T-helper 22 cell (primary cell): ENCODE data around the gene OGFOD3.
A peak's percentile ranks its signal among the peaks of the same experiment; 100 is the strongest.
"Not testable (repeated sequence)": the region's sequence is repeated elsewhere in the genome, so short reads cannot be mapped to it uniquely, and the experiment has no call there.

Experiments
- DNase-seq: peaks from one replicate; pipeline ENCODE4 v3.0.0-alpha.2; 2020; ENCODE audit warnings: low read depth

OGFOD3 gene

GRCh38 chr17:82351713-82352488 is 66.5 kb downstream of the OGFOD3 start:
- DNase-seq, result peak; percentile 47

DNA sequence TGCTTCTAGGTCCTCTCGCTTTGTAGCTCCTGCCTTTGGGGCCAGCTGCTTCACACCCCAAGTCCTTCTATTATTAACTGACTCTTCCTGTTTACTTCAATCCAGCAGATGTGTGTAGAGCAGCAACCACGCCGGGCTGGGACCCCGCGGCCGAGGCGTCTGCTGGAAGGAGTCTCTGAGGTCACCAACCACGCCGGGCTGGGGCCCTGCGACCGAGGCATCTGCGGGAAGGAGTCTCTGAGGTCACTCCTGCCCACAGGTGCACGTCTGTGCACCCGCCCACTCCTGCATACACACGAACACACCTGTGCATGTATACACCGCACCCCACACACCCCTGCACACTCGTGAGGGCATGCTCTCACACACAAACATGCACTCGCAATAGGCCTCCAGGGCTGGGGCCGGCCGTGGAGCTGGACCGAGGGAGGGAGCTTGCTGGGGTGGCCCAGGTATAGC is 67.1 kb downstream of the OGFOD3 start:
- DNase-seq, result no peak

DNA sequence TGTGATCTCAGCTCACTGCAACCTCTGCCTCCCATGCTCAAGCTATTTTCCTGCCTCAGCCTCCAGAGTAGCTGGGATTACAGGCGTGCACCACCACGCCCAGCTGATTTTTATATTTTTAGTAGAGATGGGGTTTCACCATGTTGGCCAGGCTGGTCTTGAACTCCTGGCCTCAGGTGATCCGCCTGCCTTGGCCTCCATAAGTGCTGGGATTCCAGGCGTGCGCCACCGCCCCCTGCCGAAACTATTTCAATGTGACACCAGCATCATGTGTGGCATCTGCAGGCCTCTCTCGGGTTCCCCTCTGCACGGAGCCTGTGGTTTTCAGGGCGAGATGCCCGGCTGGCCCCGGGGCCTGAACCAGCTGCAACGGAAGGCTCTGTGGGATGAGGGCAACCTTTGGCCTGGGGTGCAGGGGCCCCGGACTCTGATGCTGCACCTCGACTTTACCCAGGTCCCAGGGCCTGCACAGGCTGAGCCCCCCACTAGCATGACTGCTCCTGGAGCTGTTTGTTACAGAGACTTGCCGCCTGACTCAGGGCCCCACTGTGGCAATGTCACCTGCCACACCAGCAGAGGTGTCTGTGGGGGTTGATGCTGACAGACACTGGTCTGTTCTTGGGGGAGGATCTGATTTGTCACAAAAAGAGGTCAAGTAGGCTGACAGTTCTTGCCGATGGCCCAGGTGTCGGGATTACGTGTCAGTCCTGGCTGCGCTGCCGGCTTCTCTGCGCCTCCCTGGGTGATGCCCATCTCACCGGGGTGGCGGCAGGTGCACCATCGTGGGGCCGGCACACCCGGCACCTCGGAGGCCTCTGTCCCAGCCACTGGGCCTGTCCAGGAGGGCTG is 68.0 kb downstream of the OGFOD3 start:
- DNase-seq, result no peak

DNA sequence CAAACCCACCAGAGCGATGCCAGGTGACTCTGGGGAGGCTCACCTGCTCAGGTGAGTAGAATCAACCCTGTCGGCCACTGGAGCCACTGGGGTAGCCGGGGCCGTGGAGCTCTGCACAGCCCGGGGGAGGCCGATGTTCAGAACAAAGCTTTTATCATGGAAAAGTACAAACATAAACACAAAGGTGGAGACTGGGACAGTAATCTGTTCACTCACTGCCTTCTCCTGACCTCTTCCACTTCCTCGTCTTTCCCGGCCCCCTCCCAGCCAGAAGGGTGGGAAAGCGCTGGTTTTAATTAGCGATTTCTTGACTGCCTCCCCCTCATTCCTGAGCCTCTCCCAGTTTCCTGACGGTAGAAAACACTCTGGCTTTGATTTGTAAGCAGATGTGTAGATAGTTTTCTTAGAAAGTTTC is 69.1 kb downstream of the OGFOD3 start:
- no peak for DNase-seq

DNA sequence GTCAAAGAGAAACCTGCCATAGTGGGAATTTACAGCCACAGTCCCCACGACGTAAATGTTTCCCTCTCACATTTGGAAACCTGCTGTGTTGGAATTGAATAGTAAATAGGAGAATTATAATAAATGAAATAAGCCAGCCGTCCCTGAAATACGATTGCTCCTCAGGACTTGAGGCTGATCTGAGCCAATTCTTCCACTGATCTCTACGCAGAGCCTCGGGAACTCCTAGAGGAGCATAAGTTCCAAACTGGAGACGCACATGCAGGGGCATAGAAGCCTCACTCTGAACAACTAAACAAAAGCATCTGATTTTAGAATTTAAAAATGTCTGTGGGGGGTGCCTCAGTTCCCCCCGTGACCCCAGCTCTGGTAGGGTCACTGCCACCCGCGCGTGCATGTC is 69.5 kb downstream of the OGFOD3 start:
- no peak for DNase-seq

DNA sequence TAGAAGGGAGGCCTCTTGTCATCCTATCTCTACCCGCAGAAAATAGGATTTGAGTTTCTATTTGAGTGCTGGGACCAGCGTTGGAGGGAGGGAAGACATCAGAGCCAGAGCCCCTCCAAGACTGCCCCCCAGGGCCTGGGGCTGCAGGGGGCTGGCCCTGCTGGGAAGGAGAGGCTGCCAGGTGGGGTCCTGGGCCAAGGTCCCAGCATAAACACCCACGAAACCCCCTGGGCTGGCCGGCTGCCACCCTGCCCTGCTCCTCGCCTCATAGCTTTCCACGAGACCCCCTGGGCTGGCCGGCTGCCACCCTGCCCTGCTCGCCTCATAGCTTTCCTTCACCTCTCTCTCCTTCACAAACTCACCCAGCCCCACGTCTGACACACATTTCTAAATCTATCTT is 70.0 kb downstream of the OGFOD3 start:
- DNase-seq, result no peak

- not testable (repeated sequence) for DNase-seq
These were observed 70.4 kb downstream of the OGFOD3 start for GRCh38 chr17:82347994-82348393.

DNA sequence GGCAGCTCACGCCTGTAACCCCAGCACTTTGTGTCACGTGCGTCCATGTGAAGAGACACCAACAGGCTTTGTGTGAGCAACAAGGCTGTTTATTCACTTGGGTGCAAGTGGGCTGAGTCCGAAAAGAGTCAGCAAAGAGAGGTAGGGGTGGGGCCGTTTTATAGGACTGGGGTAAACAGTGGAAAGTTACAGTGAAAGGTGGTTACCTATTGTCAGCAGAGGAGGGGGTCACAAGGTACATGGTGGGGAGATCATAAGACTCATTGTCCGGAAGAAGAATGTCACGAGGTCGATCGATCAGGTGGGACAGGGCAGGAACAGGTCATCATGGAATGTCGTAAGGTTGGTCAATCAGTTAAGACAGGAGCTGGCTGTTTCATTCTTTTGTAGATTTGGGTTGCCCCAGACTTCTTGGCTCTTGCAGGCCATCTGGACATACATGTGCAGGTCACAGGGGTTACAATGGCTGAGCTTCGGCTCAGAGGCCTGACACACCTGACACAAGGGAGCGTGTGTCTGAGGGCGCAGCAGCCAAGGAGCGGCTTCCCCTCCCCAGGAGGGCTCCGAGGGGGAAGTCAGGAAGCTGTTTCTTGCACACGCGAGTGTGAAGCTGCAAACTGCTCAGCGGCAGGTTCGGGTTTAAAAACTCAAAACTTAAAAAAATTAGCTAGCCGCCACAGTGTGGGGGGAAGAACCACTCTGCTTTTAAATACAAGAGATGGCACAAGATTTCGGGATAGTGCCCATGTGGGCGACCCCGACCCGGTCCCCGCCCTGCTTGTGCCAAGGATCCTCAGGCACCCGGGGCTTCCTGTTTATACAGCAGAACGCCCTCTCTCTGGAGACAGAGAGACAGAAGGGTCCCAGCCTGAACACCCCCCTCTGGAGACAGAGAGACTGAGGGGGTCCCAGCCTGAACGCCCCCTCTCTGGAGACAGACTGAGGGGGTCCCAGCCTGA is 71.8 kb downstream of the OGFOD3 start:
- no peak for DNase-seq

DNA sequence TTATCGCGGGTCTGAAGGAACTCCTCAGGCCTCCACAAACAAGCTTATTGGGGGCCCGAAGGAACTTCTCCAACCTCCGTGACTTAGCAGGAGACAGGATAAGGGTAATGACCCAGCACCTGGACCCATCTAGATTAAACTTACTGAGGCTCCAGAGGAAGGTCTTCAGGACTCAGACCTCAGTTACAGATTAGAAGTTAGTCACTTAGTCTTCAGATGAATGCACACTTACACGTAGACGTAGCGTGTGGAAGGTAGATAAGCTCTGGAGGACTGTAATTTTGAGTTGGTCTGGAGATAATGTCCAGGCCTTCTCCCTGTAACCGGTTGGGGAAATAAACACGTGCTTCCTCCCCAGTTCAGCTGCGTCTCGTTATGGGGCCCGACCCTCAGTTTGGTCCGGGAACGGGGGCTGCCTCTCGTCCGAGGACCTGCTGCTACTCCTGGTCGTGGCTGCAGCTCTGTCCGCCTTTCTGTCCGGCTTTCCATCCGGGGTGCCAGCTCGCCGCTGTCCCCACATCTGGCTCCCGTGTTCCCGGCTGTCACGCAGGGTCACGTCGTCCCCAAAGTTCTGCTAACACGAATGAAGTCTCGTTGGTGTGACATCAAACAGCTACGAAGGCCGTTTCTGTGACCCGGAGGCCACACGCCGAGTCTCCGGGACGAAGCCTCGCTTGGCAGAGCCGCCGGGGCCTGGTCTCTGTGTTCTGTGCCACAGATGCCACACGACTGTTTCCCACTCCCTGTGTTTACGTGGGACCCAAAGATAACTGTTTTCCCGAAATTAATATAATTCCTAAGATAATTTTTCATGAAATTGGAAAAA is 73.0 kb downstream of the OGFOD3 start:
- DNase-seq, result no peak

DNA sequence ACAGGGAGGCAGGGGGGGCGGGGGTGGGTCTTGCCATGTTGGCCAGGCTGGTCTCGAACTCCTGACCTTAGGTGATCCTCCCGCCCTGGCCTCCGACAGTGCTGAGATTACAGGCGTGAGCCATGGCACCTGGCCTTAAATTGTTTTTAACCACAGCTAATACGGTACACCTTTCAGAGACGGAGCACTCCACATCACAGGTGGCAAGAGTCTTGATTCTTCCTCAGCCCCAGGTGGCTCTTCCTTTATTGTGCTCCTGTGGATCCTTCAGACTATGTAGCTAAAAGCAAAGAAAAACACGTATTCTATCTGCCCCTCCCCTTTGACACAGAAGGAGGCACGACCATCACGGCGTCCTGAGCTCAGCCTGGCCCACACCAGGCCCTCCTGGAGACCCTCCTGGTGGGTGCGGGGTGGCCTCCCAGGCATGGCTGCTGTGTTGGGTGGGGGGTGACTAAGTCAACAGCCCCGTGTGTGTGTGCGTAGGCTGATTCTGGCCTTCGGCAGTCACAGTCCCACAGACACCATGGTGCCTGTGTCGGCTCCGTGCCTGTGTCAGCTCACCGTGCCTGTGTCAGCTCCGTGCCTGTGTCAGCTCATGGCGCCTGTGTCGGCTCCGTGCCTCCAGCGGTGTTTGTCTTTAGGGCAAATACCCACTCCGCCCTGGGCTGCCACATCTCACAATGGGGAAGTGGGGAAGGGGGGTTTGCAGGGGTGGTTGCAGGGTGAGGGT is 74.0 kb downstream of the OGFOD3 start:
- no peak for DNase-seq

GRCh38 chr17:82343560-82343959 is 74.8 kb downstream of the OGFOD3 start:
- DNase-seq, result no peak

- no peak for DNase-seq
These were observed 75.9 kb downstream of the OGFOD3 start for GRCh38 chr17:82342361-82343079.

GRCh38 chr17:82339634-82340580 is 78.5 kb downstream of the OGFOD3 start:
- DNase-seq, result no peak
